NCI-H187 treated with DMSO at 0.1 percent for 48 hours (cell line): Measurements from ENCODE around the gene MLX.
"Not testable (repeated sequence)": the region's sequence is repeated elsewhere in the genome, so short reads cannot be mapped to it uniquely, and the experiment has no call there.

Experiments
- DNase-seq: peaks from one replicate; lab custom pipeline; 2025; lab: John Stamatoyannopoulos, UW

The MLX gene

GRCh38 chr17:42555122-42555622 is 11.7 kb upstream of the MLX start:
- no peak for DNase-seq

GRCh38 chr17:42555961-42556617 is 10.8 kb upstream of the MLX start:
- not testable (repeated sequence) for DNase-seq

GRCh38 chr17:42559075-42559474 is 7.8 kb upstream of the MLX start:
- no peak for DNase-seq

- DNase-seq = no peak
Measured at GRCh38 chr17:42560246-42560645, 6.7 kb upstream of the MLX start.

GRCh38 chr17:42561897-42562387 is 5.0 kb upstream of the MLX start, which contains the start of gene COASY:
Gene COASY (plus strand): TSS chr17:42562148. CDS start chr17:42562623, 475 bp downstream.
- peak; percentile 84 for DNase-seq

GRCh38 chr17:42562388-42563142 is 4.3 kb upstream of the MLX start:
- no peak for DNase-seq

- no peak for DNase-seq
Measured at GRCh38 chr17:42563143-42563509, 3.8 kb upstream of the MLX start.

GRCh38 chr17:42563543-42563942 is 3.4 kb upstream of the MLX start:
- no peak for DNase-seq

GRCh38 chr17:42563950-42564349 is 3.0 kb upstream of the MLX start:
- DNase-seq = no peak

- no peak for DNase-seq
Measured at GRCh38 chr17:42564815-42565522, 1.9 kb upstream of the MLX start.

- DNase-seq = no peak
Measured at GRCh38 chr17:42565523-42566214, 1.2 kb upstream of the MLX start.

GRCh38 chr17:42566215-42566882 is 551 bp upstream of the MLX start:
- DNase-seq = no peak

- no peak for DNase-seq
Measured at GRCh38 chr17:42568341-42569111, 1.6 kb downstream of the MLX start.

- no peak for DNase-seq
Measured at GRCh38 chr17:42571435-42572225, 4.7 kb downstream of the MLX start.

GRCh38 chr17:42573095-42573494 is 6.2 kb downstream of the MLX start:
- DNase-seq = no peak

GRCh38 chr17:42574463-42574862 is 7.6 kb downstream of the MLX start:
- DNase-seq = no peak

GRCh38 chr17:42577140-42577531 is 10.2 kb downstream of the MLX start:
- DNase-seq = no peak

- DNase-seq = peak; percentile 63
Measured at GRCh38 chr17:42577532-42578281, 10.8 kb downstream of the MLX start, which contains the start of gene PSMC3IP. Gene PSMC3IP (minus strand): TSS chr17:42577729. CDS start chr17:42577686, 43 bp downstream.

GRCh38 chr17:42578282-42578869 is 11.5 kb downstream of the MLX start:
- peak; percentile 13 for DNase-seq
